SIG-M5 treated with dmso at 0.1 percent for 504 hours (cell line): ENCODE measurements around the gene FOXO4.

ENCODE experiments used
- DNase-seq: peaks from one replicate; lab custom pipeline; 2025; ENCODE audit not compliant: unreplicated experiment; lab: John Stamatoyannopoulos, UW

Gene FOXO4

GRCh38 chrX:71131510-71131909 lies 35.9 kb downstream of the FOXO4 start:
- no peak for DNase-seq

GRCh38 chrX:71140440-71140839 lies 44.8 kb downstream of the FOXO4 start:
- no peak for DNase-seq

GRCh38 chrX:71143508-71143907 lies 47.9 kb downstream of the FOXO4 start:
- no peak for DNase-seq

- no peak for DNase-seq
These were observed 49.0 kb downstream of the FOXO4 start, which contains the start of gene NLGN3 for GRCh38 chrX:71144651-71145050. Gene NLGN3, plus strand, starts transcription at chrX:71144841. Its CDS starts 2,909 bp downstream, at chrX:71147750.

- DNase-seq: no peak
These were observed 52.0 kb downstream of the FOXO4 start for GRCh38 chrX:71147496-71148277.

GRCh38 chrX:71148278-71148663 lies 52.6 kb downstream of the FOXO4 start:
- no peak for DNase-seq

GRCh38 chrX:71151366-71151765 lies 55.7 kb downstream of the FOXO4 start:
- DNase-seq: no peak
